HG03060 (cell line): Measurements from ENCODE around the gene TSNAXIP1.
"Not testable (repeated sequence)": the region's sequence is repeated elsewhere in the genome, so short reads cannot be mapped to it uniquely, and the experiment has no call there.

Source experiments
- ATAC-seq: cut with Tn5 transposase; IDR thresholded peaks from one replicate; pipeline ENCODE4 v1.9.1; 2021; ENCODE audit warnings: low read depth, moderate number of reproducible peaks; ENCODE audit not compliant: unreplicated experiment

TSNAXIP1 gene

DNA sequence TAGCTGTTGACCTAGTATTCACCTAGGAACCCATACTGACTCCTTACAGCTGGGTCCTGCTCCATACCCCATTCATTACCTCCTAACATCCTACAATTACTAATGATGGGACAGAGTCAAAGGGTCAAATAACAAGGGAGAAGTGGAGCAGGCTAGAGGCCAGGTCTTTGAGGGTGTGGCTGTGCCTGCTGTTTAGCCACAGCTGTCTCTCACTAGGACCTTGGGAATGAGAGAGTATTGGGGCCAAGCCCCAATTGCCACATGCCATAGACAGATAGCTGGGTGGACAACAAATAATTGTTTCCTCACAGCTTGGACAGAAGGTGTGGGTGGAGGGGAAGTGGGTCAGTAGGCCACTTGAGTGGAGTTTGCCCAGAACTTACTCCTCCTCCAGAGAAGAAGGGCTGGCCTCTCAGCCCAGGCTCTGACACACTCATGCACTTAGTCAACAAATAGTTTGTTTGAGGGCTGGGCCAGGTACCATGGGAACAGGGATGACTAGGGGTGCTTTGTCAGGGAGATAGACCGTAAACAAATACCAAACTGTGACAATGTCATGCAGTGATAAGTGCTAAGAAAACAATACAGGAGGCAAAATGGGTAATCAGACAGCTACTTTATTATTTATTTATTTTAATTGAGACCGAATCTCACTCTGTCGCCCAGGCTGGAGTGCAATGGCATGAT, 51.0 kb downstream of the TSNAXIP1 start:
- no peak for ATAC-seq

DNA sequence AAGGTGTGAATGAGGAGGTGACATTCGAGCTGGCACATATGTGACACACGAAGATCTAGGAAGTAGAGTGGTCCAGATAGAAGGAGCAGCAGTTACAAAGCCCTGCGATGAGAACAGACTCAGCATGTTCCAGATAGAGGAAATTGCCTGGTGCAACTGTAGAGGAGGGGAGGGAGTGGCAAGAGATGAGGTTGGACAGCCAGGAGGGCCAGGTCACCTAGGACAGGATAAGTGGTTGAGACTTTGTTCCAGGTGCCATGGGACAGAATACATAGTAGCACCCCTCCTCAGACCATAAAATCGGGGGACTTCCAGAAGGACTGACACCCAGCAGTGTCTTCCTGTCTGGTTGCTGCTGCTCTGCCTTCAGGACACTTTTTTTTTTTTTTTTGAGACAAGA, 51.8 kb downstream of the TSNAXIP1 start:
- no peak for ATAC-seq

DNA sequence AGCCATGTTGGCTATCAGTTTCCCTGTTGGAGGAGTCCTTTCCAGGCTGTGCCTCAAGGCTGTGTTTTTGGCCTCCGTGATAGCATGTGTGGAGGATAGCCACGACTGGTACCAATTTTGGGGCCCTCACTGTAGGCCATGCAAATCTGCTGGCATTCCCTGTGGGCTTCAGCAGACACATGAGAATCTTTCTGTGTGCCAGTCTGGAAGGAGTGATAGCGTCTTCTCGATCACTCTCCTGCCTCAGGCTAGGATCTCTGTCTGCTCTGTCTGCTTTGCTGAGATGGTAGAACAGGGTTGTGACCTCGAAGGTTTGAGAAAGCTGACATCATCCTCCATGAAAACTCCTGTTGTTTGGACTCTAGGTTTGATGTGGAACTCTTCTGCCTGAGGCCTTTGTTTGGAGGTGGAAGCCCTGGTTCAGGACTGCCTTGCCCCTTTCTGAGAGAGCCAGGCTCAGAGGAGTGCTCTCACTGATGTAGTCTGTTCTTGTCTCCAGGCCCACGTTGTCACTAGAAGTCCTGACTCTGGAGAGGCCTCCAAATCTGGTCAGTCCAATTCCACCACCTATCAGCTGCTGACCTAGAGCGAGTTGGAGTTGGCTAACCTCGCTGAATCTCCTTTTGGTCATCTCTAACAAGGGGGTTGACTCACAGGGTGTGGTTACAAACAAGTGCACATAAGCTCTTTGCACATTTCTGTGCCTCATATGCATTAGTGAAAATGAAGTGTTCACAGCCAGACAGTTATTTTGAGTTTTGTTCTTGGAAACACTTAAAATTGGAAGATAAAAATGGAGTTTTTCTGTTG, 54.1 kb downstream of the TSNAXIP1 start:
- no peak for ATAC-seq

DNA sequence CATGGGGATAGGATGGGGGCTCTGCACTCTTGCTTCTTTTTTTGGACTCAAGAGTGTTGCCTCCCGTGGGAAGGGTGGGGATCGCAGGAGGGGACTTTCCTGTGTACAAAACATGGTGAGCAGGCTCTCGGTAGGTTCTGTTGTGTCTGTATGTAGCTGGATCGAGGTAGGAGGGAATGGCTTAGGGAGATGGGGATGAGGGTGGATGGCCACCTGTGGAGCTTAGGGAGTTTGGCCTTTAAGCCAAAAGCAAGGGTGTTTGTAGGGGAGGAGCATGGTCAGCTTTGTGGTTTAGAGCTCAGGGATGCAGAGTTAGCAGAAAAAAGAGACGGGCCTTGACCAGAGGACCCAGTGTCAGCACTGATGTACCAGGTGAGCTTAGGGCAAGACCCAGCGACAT, 55.2 kb downstream of the TSNAXIP1 start:
- no peak for ATAC-seq

DNA sequence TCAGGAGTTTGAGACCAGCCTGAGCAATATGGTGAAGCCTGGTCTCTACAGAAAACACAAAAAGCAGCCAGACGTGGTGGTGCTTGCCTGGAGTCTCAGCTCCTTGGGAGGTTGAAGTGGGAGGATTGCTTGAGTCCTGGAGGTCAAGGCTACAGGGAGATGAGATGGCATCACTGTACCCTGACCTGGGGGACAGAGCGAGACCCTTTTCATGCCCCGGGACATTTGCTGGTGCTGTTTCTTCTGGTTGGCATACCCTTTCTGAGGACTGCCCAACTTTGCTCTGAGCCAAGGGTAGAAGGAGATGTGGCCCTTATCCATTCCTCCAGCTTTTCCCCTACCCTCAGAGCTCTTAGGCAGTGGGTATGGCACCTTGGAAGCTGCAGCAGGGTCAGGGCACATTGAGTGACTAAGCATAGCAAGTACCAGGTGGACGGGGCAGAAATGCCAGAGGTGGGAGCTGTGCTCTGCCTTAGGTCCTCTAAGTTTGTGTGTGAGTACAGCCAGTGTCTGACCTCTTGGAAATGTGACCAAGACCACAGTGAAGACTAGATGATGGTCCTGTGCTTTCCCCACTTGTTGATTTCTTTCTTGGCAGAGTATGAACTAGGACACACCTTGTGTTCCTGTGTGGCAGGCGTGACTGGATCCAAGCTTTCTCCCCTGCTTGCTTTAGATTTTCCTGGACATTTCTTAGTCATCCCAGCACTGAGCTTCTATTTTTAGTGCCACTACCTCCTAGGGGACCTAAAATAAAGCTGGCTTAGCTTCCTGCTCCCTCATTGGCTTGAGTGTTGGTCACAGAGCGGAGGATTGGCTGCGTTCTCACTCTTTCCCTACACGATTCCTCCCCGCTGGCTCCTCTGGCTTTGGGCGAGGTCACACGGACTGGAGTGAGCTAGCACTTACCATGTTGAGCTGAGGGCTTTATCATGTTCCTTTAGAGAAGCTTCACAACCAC, 56.2 kb downstream of the TSNAXIP1 start:
- no peak for ATAC-seq

DNA sequence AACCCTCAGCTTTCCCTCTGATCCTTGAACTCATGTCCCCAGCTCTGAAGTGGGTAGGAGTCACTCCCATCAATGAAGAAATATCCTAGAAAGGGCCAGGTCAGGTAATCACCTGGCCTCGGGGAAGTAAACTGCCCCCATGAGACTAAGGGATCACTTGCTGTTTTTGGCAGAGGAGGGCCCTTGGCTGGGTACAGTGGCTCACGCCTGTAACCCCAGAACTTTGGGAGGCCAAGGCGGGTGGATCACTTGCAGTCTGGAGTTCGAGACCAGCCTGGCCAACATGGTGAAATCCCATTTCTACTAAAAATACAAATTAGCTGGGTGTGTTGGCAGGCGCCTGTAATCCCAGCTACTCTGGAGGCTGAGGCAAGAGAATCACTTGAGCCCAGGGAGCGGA, 57.4 kb downstream of the TSNAXIP1 start:
- not testable (repeated sequence) for ATAC-seq

DNA sequence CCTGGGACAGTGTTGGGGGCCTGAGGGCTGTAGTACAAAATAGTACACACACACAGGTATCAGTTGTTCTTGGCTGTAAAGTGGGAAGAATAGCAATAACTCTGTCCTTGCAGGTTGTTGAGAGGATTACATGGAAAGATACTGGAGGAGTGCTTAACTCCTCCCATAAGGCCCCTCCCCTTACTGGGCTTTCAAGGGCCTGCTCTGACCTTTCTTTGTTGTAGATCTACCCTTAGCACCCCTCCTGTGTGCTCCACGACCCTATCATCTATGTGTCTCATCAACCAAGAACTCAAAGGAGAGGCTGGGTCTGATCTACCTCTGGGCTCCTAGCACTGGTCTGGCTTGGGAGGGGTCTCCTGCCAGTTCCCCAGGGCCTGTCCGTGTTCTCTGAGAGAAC, 57.9 kb downstream of the TSNAXIP1 start:
- no peak for ATAC-seq

DNA sequence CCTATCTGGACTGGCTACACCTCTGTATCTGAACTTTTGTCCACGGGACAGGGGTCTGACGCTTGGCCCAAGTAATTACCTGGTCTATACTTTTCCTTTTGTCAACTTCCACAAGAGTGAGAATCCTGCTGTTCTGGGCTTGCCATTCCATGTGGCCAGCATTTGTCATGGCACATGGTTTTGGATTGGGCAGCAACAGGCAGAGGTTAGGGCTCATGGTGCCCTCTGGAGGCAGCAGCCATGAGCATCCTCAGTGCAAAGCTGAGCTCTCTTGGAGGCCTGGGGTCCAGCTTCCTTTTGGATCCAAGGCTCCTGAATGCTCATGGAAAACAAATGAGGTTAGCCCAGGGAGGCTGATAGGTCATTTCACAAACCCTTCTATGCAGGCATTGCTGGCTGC, 58.6 kb downstream of the TSNAXIP1 start:
- no peak for ATAC-seq

DNA sequence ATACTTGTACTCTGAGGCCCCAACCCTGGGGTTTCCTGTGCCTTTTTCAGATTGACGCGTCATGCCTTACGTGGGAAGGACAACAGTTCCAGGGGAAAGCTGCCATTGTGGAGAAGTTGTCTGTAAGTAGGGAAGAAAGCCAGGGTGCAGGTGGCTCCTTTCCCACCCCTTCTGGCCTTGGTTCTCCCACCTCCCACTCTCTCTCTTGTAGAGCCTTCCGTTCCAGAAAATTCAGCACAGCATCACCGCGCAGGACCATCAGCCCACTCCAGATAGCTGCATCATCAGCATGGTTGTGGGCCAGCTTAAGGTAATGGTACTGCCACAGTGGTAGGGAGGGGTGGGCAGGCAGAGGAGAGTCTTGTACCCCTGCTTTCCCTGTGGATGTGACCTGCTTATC, 61.6 kb downstream of the TSNAXIP1 start:
- ATAC-seq, result no peak

DNA sequence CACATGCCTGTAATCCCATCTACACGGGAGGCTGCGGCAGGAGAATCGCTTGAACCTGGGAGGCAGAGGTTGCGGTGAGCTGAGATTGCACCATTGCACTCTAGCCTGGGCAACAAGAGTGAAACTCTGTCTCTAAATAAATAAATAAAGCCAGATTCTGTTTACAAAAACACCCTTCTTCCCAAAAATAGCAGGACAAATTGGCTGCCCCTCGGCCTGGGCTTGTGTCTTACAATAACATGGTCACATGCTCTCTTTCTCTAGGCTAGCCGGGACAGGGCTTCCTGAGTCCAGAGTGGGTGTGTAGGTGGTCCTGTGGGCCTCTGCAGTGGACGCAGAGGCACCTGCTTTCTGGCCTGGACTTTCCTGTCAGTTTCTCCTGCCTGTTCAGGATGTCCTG, 63.0 kb downstream of the TSNAXIP1 start:
- no peak for ATAC-seq

DNA sequence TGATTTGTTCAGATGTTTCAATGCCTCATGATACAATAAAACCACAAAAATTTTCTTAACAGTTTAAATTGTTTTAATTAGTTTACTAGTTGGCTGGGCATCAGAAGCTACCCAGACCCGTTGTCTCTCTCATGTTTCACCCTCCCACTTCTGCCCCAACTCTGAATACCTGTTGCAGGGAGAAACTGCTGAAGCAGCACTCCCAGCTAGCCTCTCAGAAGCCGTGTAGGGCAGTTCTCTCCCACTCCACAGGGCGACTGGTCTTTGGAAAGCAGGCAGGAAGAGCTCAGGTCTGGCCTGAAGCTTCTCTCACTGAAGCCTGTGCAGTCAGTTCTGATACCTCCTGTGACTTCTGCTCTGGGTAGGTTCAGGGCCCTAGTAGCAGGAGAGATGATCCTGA, 64.6 kb downstream of the TSNAXIP1 start:
- ATAC-seq, result no peak

DNA sequence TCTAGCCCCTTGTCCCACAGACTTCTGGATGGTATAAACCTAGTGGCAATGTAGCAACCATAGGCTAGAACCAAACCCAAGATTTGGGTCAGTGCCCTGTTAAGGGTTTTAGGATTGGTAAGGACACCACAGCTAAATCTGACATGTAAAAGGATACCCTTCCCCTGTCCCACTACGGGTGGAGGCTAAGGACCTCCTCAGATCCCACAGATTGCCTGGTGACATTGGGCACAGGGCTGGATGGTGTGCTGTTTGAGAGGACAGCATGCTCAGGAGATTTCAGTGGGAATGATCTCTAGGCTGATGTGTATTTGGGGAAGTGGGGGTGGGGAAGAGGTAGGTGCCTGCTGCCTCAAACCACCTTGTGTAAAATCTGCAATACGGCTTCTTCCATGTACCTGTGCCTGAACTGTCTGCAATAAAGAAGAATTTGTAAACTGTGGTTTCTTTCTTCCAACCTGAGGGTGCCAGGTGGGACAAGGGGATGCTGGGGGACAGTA, 65.5 kb downstream of the TSNAXIP1 start:
- ATAC-seq, result no peak

DNA sequence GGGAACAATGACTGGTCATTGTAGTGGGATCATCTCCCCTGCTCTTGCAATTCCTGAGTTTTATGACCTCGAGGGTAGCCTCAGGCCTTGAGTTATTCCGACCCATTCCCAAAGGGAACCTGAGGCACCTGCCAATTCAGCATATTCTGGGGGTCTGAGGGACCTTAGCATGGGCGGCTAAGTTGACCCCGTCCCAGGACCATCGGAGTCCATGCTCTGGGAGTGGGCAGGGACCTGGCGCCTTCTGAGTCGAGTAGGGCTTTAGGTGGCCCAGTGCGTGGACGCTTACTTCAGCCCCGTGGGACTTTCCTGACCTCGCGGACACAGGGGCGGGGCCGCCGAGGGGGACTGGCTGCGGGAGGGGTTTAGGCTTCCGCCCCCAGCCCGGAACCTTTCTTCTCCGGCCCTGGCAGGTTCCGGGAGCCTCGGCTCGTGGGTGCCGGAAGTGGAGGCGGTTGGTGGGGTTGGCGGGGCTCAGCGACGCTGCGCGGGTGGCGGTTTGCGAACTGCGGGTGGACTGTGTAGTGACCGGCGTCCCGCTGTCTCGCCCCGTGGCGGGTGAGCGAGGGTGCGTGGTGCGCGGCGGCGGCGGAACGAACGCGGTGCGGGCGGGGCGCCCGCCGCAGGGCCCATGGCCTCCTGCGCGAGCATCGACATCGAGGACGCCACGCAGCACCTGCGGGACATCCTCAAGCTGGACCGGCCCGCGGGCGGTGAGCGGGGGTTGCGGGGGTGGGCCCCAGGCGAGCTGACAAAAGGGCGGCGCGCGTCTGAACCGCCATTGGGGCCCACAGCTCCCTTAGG, 66.1 kb downstream of the TSNAXIP1 start, which contains the start of gene EDC4:
Gene EDC4, plus strand, starts transcription at position 422 of the 804 bp plus-strand sequence. Its CDS starts 210 bp downstream, at position 632.
- peak; percentile 37 for ATAC-seq

DNA sequence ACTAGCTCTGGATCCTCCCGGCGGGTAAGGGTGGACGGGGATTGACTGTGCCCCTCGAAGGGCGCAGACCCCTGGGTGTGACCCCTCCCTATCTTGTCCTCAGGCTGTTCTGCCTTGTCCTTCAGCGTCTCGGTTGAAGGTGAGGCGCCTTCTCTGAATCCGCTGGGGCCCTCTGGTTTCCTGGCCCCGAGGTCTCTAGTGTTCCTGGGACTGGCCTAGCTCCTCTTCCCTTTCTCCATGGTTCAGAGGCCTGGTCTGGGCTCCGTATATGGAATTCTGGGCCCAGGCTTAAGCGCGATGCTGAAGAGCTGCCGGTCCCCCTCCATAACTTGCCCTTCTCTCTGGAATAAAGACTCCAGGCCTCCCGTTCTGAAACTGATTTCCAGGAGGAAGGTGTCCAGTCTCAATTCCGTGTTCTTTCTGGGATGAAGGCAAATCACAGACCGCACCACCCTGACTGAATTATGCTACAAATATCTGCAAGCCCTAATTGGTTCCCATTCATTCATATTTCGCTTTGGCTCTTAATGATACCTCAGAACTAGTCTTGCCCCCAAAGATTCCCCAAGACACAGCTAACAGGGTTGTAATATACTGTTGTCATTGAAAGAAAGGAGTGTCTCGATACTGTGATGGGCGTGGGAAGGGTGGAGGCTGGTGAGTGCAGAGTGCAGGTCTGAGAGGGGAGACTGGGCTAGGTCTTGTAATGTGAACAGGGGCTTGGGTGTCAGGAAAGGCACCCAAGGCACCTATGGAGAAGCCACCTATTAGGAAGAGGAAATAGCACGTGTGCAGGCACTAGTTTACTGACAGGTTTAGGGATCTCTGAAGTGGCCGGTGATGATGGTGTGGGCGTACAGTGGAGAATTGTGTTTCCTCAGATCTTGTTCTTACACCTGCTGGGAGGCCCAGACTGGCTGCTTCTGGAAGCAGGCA, 67.0 kb downstream of the TSNAXIP1 start:
- no peak for ATAC-seq

DNA sequence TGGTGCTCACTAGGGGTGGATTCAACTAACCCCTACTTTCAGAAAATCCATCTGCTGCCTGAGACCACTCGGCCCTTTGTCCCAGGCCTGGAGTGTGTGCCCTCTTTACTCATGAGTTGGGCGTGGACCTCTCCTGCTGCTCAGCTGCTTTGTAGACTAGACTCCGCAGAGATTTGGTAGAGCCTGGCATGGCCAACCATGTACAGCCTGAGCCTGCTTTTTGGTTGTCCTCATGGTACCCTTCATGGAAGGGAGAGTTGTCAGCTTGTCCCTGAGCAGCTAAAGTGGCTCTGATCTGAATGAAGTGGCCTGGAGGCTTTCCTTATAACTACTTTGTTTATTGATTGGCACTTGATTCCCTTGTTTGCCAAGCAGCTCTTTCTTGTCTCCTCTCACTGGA, 67.7 kb downstream of the TSNAXIP1 start:
- ATAC-seq, result no peak

DNA sequence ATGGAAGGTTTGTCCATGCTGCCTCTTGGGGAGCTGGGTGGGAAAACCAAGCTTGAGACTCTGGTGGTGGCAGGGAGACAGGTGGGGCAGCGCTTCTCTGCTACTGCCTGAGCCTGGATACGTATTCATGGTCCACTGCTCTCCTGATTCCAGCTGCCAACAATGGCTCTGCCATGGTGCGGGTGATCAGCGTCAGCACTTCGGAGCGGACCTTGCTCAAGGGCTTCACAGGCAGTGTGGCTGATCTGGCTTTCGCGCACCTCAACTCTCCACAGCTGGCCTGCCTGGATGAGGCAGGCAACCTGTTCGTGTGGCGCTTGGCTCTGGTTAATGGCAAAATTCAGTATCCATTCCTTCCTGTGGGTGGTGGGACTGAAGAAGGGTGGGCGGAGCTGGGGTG, 70.4 kb downstream of the TSNAXIP1 start:
- ATAC-seq, result no peak
